NCI-H460 (cell line): ENCODE measurements around the gene CD68. TPM values are rescaled to one million over a fixed set of nuclear protein-coding genes. Genes with fewer than 3 reads are reported as not detected.
"Not testable (repeated sequence)": the region's sequence is repeated elsewhere in the genome, so short reads cannot be mapped to it uniquely, and the experiment has no call there.

ENCODE experiments used
- DNase-seq: peaks from one replicate; pipeline ENCODE4 v3.0.0-alpha.2; 2016; ENCODE audit warnings: low read depth; ENCODE audit errors: extremely low read depth
- small RNA-seq, 2 experiments: library from RNA; depleted of rRNA; stranded (forward); fragments of <200 nt; gene quantifications; one replicate each; pipeline ENCODE3, GENCODE V24; 2014
- total RNA-seq: library from RNA; depleted of rRNA; stranded (reverse); fragments of >200 nt; shearing (Covaris generic); gene quantifications from 2 replicates; pipeline ENCODE4 v1.2.3, GENCODE V29; 2014; rRNA removed

The CD68 gene
- total RNA-seq, 1 experiment from 2014 or later, result 24.5 TPM

DNA sequence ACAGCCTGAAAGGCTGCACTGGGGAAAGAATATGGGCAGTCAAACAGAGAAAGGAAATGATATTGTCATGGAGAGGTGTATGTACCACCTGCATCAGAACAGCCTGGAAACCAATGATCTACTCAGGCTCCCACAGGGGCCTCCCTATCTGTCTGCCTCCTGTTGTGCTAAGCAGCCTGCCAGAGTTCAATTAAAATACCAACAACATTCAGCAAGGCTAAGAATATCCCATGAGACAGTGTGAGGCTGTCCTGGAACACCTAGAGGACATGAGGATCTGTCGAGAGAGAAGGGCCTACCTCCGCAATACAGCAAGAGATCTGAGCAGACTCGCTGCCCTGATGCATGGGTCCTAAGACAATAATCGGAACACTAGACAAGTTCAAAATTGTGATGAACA, 26.8 kb downstream of the CD68 start:
- no peak for DNase-seq

DNA sequence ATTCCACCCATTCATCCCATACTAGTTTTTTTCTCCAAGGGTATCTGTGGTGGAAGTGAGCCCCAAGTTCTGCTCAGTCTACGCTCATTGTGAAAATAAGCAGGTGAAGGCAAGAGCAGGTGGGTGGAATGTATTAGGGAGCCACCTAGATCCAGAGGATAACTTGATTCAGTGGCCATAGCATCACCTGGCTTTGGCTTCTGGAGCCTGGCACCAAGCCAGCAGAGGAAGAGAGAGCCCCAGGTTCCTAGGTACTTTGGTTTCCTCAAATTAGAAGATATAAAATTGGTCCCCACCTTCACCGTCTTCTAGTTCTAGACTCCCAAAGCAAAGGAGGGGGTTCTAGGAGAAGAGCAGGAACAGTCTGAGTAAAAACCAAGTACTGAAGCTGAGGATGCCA, 31.2 kb downstream of the CD68 start:
- DNase-seq, result no peak

DNA sequence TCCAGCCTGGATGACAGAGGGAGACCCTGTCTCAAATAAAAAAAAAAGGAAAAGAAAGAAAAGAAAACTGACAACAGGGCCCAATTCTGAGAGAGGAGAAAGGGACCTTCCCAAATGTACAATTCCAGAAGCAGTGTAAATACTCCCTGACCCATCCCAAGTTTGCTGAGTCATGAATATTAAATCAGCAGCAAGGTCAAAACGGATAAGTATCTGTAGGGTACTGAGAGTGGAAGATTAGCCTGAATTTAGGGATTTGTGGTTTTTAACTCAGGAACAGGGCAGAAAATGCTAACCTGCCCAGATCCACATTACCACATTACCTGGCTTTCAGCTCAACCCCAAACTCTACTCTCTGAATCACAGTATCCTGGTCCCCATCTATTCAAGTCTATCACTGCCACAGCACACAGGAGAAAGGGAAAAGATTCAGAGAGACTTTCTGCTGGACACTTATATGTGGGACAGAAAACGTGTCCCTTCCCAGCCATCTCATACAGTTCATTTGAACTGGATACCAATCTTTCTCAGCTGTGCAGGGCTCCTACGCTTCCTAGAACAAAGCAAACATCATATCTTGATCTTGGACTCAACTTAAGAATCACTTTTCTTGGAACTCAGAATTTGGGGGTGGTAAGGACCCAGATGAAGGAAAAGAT, 32.3 kb downstream of the CD68 start:
- no peak for DNase-seq

DNA sequence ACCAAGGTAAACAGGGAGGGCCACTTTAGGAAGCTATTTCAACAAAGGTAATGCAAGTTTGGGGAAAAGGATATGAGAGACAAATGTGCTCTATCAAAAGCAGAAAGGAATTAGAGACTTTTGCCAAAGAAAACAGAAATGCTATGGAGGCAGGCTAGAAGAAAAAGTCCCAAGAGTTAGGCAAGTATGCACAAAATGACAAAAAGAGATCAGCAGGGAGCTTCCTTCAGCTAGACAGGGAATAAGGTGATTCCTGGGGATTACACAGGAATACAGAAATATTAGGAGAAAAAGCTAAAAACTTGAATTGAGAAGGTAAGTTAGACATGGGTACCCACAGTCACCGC, 32.8 kb downstream of the CD68 start:
- no peak for DNase-seq

DNA sequence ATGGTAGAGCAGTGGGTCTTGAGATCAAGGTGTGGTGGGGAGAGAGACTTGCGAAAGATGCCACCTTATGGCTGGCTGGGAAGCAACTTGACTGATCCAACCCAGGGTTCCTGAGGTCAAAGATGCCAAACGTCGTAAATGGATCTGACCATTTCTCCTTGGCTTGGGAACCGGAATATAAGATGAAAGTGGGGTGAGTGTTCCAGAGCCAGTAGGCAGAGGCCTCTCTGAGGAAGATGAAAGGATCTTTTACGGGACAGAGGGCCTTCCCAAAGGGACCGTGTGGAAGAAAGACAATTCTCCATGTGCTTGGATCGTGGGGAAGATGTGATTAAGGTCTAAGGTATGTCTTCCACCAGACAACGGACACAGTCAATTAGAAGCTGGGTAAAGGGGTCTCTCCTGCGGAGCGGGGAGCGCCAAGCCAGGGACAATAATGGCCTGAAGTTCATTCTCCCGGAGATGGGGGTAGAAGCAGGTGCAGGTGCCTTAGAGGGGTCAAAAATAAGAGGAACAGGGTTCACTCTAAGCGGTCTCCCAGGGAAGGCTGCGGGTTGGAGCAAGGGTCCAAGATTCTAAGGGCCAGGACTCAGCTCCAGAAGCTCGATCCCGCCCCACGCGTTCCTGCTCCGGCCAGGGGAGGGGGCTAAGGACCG, 34.5 kb downstream of the CD68 start:
- DNase-seq, result no peak

DNA sequence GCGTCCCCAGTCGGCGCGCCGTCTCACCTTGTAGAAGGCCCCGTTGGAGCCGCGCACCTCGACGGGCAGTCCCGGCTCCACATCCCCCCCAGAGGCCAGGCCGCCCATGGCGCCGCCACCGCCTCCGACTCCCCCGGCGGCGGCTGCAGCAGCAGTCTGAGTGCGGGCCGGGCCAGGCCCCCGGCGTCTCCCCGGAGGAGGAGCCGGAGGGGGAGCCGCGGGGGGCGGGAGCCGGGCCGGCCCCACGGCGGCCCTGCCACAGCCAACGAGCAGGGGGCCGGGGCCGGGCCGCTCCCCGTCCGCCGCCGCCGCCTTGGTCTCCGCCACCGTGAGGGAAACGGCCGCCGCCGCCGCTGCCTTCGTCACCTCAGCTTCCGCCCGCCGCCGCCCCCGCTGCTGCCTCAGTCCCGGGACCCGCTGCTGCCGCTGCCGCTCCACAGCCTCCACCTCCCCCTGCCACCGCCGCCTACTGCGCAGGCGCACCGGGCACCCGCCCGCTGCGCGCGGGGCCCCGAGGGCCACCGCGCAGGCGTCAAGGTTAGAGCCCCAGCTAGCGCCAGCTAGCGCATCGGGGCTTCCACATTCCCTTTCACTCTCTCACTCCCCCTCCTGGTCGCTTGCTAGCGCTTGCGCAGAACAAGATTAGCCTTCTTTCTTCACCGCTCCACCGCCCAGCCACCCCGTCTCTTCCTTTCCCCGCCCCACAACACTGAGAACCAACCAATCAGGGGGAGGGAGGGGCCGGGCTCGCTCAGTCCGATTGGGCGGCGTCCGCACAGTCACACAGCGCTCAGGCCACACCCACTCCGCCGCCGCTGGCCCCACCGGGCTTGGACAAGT, 35.2 kb downstream of the CD68 start, which contains the start of gene FXR2:
Gene FXR2, minus strand, starts transcription at position 473 of the 840 bp plus-strand sequence. Its CDS starts 365 bp downstream, at position 108.
- peak; percentile 100 for DNase-seq

DNA sequence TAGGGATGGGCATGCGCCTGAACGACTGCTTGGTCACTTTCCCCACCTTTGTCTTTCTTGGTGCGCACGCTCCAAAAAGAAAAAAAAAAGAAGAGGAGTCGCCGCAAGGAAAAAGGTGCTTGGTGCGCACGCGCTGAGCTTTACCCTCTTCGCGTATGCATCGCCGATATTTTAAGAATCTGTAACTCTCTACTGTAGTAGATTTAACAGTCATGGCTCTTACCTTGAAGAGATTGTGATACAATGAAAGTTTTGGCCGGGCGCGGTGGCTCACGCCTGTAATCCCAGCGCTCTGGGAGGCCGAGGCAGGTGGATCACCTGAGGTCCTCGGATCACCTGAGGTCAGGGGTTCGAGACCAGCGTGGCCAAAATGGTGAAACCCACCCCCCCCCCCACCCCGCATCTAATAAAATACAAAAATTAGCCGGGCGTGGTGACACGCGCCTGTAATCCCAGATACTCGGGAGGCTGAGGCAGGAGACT, 35.9 kb downstream of the CD68 start:
- no peak for DNase-seq

DNA sequence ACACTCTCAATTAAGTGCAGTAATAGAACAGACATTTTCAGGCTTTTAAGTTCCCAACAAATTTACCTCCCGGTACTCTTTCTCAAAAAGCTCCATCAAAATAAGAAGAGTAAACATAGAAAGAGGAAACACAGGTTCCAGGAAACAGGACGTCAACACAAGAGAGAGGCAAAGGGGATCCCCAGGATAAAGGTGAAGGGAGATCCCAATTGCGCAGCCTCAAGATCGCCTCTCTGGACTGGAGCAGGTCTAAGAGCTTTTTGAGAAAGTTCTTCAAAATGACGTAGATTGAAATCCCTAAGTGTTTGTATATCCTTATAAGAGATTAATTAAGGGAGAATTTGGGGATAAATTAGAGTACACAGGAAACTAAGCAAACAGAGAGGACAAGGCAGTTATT, 39.2 kb downstream of the CD68 start:
- DNase-seq, result no peak

DNA sequence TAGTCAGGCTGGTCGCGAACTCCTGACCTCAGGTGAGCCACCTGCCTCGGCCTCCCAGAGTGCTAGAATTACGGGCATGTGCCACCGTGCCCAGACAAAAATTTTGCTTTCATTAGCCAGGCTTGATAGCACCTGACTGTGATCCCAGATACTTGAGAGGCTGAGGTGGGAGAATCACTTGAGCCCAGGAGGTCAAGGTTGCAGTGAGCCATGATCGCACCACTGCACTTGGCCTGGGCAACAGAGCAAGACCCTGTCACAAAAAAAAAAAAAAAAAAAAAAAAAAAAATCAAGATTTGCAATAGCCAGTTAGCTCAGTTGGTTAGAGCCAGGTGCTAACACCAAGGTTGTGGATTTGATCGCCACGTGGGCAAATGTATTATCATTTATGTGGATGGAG, 41.4 kb downstream of the CD68 start:
- DNase-seq, result no peak

DNA sequence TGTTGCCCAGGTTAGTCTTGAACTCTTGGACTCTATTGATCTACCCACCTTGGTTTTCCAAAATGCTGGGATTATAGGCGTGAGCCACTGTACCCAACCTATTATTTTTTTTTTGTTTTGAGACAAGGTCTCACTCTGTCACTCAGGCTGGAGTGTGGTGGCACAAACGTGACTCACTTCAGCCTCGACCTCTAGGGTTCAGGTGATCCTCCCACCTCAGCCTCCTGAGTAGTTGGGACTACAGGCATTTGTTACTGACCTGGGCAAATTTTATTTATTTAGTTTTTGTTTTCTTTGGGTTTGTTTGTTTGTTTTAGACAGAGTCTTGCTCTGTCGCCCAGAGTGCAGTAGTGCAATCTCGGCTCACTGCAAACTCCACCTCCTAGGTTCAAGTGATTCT, 44.2 kb downstream of the CD68 start:
- DNase-seq, result no peak

DNA sequence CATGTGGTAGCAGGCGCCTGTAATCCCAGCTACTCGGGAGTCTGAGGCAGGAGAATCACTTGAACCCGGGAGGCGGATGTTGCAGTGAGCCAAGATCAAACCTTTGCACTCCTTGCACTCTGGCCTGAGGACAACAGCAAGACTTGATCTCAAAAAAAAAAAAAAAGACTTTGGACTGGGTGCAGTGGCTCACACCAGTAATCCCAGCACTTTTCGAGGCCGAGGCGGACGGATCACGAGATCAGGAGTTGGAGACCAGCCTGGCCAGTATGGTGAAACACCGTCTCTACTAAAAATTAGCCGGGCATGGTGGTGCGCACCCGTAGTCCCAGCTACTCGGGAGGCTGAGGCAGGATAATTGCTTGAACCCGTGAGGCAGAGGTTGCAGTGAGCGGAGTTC, 46.3 kb downstream of the CD68 start:
- DNase-seq, result not testable (repeated sequence)

DNA sequence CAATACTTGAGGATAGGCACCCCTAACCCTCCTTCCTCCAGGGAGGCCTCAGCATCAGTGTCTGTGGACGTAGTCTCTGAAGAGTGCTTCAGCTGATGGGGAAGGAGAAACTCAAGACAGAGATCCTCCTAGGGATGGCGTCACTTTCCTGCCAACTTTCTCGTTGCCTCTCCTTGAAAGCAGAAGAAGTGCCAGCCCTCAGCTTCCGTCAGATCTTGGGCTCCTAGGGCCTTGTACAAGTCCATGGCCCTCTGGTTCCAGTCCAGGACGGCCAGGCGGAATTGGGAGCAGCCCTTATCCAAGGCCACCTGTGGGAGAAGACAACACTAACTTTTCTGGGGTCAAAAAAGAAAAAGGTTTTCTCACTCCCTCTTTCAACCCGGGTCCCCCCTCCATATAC, 46.9 kb downstream of the CD68 start:
- DNase-seq, result no peak

DNA sequence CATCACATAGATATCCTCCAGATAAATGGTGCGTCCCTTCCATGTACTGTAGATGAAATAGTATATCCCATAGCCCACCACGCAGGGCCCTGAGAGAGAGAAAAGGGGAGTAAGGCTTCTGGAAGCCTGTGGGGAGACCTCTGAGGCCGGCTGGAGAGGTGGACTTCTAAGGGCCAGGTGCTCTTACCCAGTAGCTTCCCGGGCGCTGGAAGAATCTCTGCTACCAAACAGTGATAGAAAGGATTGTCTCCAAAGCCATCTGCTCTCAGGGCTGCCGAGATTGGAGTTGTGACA, 47.5 kb downstream of the CD68 start:
- DNase-seq, result no peak

DNA sequence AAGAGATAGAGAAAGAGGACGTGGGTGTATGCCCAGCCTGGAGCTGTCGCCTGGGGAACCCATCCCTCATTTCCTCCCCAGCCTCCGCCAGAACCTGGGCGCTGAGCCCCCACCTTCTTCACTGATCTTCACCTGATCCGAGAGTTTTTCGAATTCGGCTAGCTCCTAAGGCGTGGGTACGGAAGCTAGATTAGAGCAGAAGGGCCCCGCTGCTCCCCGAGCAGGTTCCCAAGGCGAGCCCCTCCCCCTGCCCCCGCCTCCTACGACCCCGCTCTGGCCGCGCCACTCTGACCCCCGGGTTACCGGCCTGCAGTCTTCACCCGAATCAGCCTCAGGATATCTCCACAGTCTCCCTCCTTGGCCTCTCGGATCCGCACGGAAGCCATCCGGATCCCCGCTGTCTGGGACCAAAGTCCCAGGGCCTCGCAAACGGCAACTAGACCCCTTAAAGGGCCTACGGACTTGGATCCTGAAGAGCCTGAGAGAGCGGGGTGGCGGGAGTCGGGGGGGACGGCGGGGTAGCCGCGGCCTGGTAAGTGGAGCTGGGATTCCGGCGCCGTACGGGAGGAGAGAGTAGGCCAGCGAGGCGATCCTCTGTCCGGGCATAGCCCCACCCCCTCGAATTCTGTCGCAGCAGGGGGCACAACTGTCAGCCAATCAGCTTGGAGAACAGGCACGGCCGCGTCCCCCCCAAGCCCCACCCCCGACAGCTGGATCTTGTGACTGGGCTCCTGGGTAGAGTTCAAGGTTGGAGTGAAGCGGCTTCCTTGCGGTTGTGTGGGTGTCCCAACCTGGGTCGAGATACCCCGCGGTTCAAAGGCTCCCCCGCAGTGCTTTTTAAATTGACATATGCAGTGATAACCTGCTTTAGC, 48.0 kb downstream of the CD68 start, which contains the start of gene SAT2:
Gene SAT2, minus strand, starts transcription at position 572 of the 872 bp plus-strand sequence. Its CDS starts 186 bp downstream, at position 386.
- peak; percentile 93 for DNase-seq

DNA sequence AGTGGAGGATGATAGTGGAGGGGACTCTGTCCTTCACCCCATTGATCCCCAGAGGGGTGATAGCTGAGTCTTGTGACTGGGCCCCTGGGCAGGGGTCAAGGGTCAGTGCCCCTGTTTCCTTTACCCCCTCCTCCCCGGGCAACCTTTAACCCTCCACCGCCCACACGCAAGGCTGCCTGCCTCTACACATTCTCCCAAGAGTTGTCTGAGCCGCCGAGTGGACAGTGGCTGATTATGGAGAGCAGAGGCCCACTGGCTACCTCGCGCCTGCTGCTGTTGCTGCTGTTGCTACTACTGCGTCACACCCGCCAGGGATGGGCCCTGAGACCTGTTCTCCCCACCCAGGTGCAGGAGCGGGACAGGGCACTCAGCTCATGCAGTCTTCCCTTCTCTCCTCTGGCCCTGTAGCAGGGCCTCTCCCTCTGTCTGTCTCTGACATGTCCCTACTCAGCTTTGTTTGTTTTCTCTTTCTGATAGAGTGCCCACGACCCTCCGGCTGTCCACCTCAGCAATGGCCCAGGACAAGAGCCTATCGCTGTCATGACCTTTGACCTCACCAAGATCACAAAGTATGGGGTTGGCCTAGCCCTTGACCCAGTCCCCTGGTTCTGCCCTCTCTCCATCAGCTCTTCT, 50.6 kb downstream of the CD68 start, which contains the start of gene SHBG:
Gene SHBG, plus strand, starts transcription at position 197 of the 633 bp plus-strand sequence. Its CDS starts 38 bp downstream, at position 235.
- no peak for DNase-seq

Small RNA genes lying within 50 kb of the gene (small RNA-seq; reads per million reads assigned to genes)
- gene CD68, result 0 reads per million in 2 experiments
- 0 reads per million in 2 experiments for gene RF00019
- 0 reads per million in 2 experiments for gene SNORA48
- gene SNORD10, result 0 reads per million in 2 experiments

Other genes with a start within 250 kb of the CD68 start
- gene ACAP1, start 243.1 kb upstream of the CD68 start, total RNA-seq, result 0.02 TPM in 1 of 2 replicates, not detected in the other
- gene KCTD11, start 227.5 kb upstream of the CD68 start, total RNA-seq, result 5.0 and 6.0 TPM in 2 replicates
- not detected in 2 replicates for gene TMEM95, start 224.5 kb upstream of the CD68 start, total RNA-seq
- 3.5 and 3.9 TPM in 2 replicates for gene TNK1, start 198.5 kb upstream of the CD68 start, total RNA-seq
- 31.3 and 32.4 TPM in 2 replicates for gene PLSCR3, start 185.1 kb upstream of the CD68 start, total RNA-seq
- 107 and 202 TPM in 2 replicates for gene TMEM256, start 175.5 kb upstream of the CD68 start, total RNA-seq
- 5.5 and 6.2 TPM in 2 replicates for gene NLGN2, start 171.8 kb upstream of the CD68 start, total RNA-seq
- not detected in 2 replicates for gene SPEM1, start 159.3 kb upstream of the CD68 start, total RNA-seq
- not detected in 2 replicates for gene SPEM2, start 154.0 kb upstream of the CD68 start, total RNA-seq
- gene SPEM3, start 150.8 kb upstream of the CD68 start, total RNA-seq, result not detected in 2 replicates
- gene TMEM102, start 144.2 kb upstream of the CD68 start, total RNA-seq, result 6.3 and 7.9 TPM in 2 replicates
- gene FGF11, start 140.1 kb upstream of the CD68 start, total RNA-seq, result 1.2 TPM in 2 replicates
- gene CHRNB1, start 134.6 kb upstream of the CD68 start, total RNA-seq, result 3.6 and 3.8 TPM in 2 replicates
- gene ZBTB4, start 100.0 kb upstream of the CD68 start, total RNA-seq, result 14.7 and 15.3 TPM in 2 replicates
- gene SLC35G6, start 98.2 kb upstream of the CD68 start, total RNA-seq, result not detected in 2 replicates
- gene POLR2A, start 95.3 kb upstream of the CD68 start, total RNA-seq, result 27.1 and 35.3 TPM in 2 replicates
- gene TNFSF12, start 30.6 kb upstream of the CD68 start, total RNA-seq, result 6.9 and 8.1 TPM in 2 replicates
- gene TNFSF13, start 20.9 kb upstream of the CD68 start, total RNA-seq, result 0.63 and 1.4 TPM in 2 replicates
- gene SENP3, start 17.7 kb upstream of the CD68 start, total RNA-seq, result 92.2 and 102 TPM in 2 replicates
- gene MPDU1, start 4.2 kb downstream of the CD68 start, total RNA-seq, result 107 and 133 TPM in 2 replicates
- gene SOX15, start 10.5 kb downstream of the CD68 start, total RNA-seq, result 0.47 TPM in 1 of 2 replicates, not detected in the other
- gene FXR2, start 35.3 kb downstream of the CD68 start, total RNA-seq, result 72.6 and 73.3 TPM in 2 replicates
- 51.5 and 53.9 TPM in 2 replicates for gene SAT2, start 48.2 kb downstream of the CD68 start, total RNA-seq
- gene SHBG, start 50.5 kb downstream of the CD68 start, total RNA-seq, result 0.10 TPM in 1 of 2 replicates, not detected in the other
- not detected in 2 replicates for gene ATP1B2, start 71.3 kb downstream of the CD68 start, total RNA-seq
- gene TP53, start 107.9 kb downstream of the CD68 start, total RNA-seq, result 44.4 and 46.2 TPM in 2 replicates
- 16.1 and 17.1 TPM in 2 replicates for gene WRAP53, start 108.8 kb downstream of the CD68 start, total RNA-seq
- 0.14 and 0.35 TPM in 2 replicates for gene EFNB3, start 125.6 kb downstream of the CD68 start, total RNA-seq
- gene DNAH2, start 138.1 kb downstream of the CD68 start, total RNA-seq, result not detected in 2 replicates